T-helper 17 cell (primary cell): ENCODE data around the gene TPCN2. TPM values are rescaled to one million over a fixed set of nuclear protein-coding genes. Genes with fewer than 3 reads are reported as not detected.
"Not testable (repeated sequence)": the region's sequence is repeated elsewhere in the genome, so short reads cannot be mapped to it uniquely, and the experiment has no call there.

ENCODE experiments used
- ATAC-seq: fragments of 150-1000 bp; cut with Tn5 transposase; 2 replicates; pipeline ENCODE4 v1.10.0; 2021; ENCODE audit warnings: mild to moderate bottlenecking, moderate library complexity
- DNase-seq, 3 donors: peaks; one replicate each; pipeline versions ENCODE4 v3.0.0 to v3.0.0-alpha.2; 2020 to 2021
- H3K9me3 ChIP-seq: one replicate; pipeline ENCODE4 v1.7.0; 2013; ENCODE audit warnings: low read length, mild to moderate bottlenecking; ENCODE audit not compliant: control insufficient read depth, poor library complexity, severe bottlenecking
- H3K27ac Mint-ChIP-seq: one replicate; pipeline ENCODE4 v1.8.0; 2022; ENCODE audit warnings: mild to moderate bottlenecking, moderate library complexity, mixed read lengths
- H3K27me3 Mint-ChIP-seq: one replicate; pipeline ENCODE4 v1.8.0; 2022; ENCODE audit warnings: mixed read lengths
- H3K36me3 Mint-ChIP-seq: one replicate; pipeline ENCODE4 v1.8.0; 2022; ENCODE audit warnings: low read depth, mixed read lengths
- H3K4me1 Mint-ChIP-seq: one replicate; pipeline ENCODE4 v1.8.0; 2022; ENCODE audit warnings: mild to moderate bottlenecking, mixed read lengths
- H3K4me3 Mint-ChIP-seq: one replicate; pipeline ENCODE4 v1.8.0; 2022; ENCODE audit warnings: mild to moderate bottlenecking, moderate library complexity, mixed read lengths
- total RNA-seq, 4 donors: library from RNA in 2 of 4; stranded (reverse) in 2 of 4; gene quantifications; one replicate each; pipeline ENCODE4 v1.2.3 and lab custom pipeline; 2022 to 2026

TPCN2 gene
- total RNA-seq, 2 donors from 2014 or later, result 9.1 to 16.4 TPM

GRCh38 chr11:69141742-69142141, 93.0 kb downstream of the TPCN2 start:
- DNase-seq (no peak), ATAC-seq (no peak)
- no peak overlapping the region for H3K27ac Mint-ChIP-seq
- no peaks in the 10 kb centered on the region for H3K36me3 Mint-ChIP-seq
- H3K27me3 Mint-ChIP-seq, result no peaks in the 10 kb centered on the region
- H3K4me3 Mint-ChIP-seq, result no peak overlapping the region
- H3K4me1 Mint-ChIP-seq, result no peaks in the 10 kb centered on the region
- H3K9me3 ChIP-seq, result no peaks in the 10 kb centered on the region

GRCh38 chr11:69142895-69143294, 94.2 kb downstream of the TPCN2 start:
- ATAC-seq, result no peak
- no peaks in the 10 kb centered on the region for H3K36me3 Mint-ChIP-seq
- no peaks in the 10 kb centered on the region for H3K27me3 Mint-ChIP-seq
- no peaks in the 10 kb centered on the region for H3K9me3 ChIP-seq
- no peak overlapping the region for H3K27ac Mint-ChIP-seq
- no peak for DNase-seq
- H3K4me1 Mint-ChIP-seq, result no peaks in the 10 kb centered on the region
- no peak overlapping the region for H3K4me3 Mint-ChIP-seq

- DNase-seq (no peak), ATAC-seq (no peak)
- Mint-ChIP-seq H3K27me3 (no peaks in the 10 kb centered on the region), H3K36me3 (no peaks in the 10 kb centered on the region), H3K27ac (no peak overlapping the region), H3K4me1 (no peaks in the 10 kb centered on the region), H3K4me3 (no peak overlapping the region)
- H3K9me3 ChIP-seq, result no peaks in the 10 kb centered on the region
Measured at GRCh38 chr11:69144316-69145049, 95.8 kb downstream of the TPCN2 start.

- H3K4me1 Mint-ChIP-seq, result no peaks in the 10 kb centered on the region
- H3K27ac Mint-ChIP-seq, result no peak overlapping the region
- no peaks in the 10 kb centered on the region for H3K27me3 Mint-ChIP-seq
- H3K36me3 Mint-ChIP-seq, result no peaks in the 10 kb centered on the region
- DNase-seq, result no peak
- no peak for ATAC-seq
- no peak overlapping the region for H3K4me3 Mint-ChIP-seq
- H3K9me3 ChIP-seq, result no peaks in the 10 kb centered on the region
Measured at GRCh38 chr11:69145050-69145380, 96.3 kb downstream of the TPCN2 start.

GRCh38 chr11:69148377-69148762, 99.6 kb downstream of the TPCN2 start:
- no peaks in the 10 kb centered on the region for H3K9me3 ChIP-seq
- ATAC-seq (no peak), DNase-seq (no peak)
- Mint-ChIP-seq H3K27me3 (no peaks in the 10 kb centered on the region), H3K36me3 (no peaks in the 10 kb centered on the region), H3K4me1 (no peaks in the 10 kb centered on the region), H3K27ac (no peak overlapping the region), H3K4me3 (no peak overlapping the region)

- H3K36me3 Mint-ChIP-seq, result no peaks in the 10 kb centered on the region
- no peak for DNase-seq
- ATAC-seq, result no peak
- no peaks in the 10 kb centered on the region for H3K27me3 Mint-ChIP-seq
- no peak overlapping the region for H3K27ac Mint-ChIP-seq
- no peaks in the 10 kb centered on the region for H3K9me3 ChIP-seq
- no peaks in the 10 kb centered on the region for H3K4me1 Mint-ChIP-seq
- H3K4me3 Mint-ChIP-seq, result no peak overlapping the region
Measured at GRCh38 chr11:69148806-69149205, 100.1 kb downstream of the TPCN2 start.

- not testable (repeated sequence) for H3K36me3 Mint-ChIP-seq, DNase-seq, ATAC-seq, H3K9me3 ChIP-seq, H3K4me3 Mint-ChIP-seq, H3K4me1 Mint-ChIP-seq, H3K27me3 Mint-ChIP-seq, H3K27ac Mint-ChIP-seq
Measured at GRCh38 chr11:69149338-69150045, 100.8 kb downstream of the TPCN2 start.

- DNase-seq (no peak), ATAC-seq (no peak)
- Mint-ChIP-seq H3K36me3 (no peaks in the 10 kb centered on the region), H3K4me1 (no peaks in the 10 kb centered on the region), H3K27ac (no peak overlapping the region), H3K27me3 (no peaks in the 10 kb centered on the region), H3K4me3 (no peak overlapping the region)
- H3K9me3 ChIP-seq, result no peaks in the 10 kb centered on the region
Measured at GRCh38 chr11:69150175-69150574, 101.4 kb downstream of the TPCN2 start.

GRCh38 chr11:69151836-69152235, 103.1 kb downstream of the TPCN2 start:
- no peak for ATAC-seq
- H3K9me3 ChIP-seq, result no peaks in the 10 kb centered on the region
- H3K27ac Mint-ChIP-seq, result no peak overlapping the region
- H3K27me3 Mint-ChIP-seq, result peaks cover 11% of the 10 kb centered on the region
- no peak overlapping the region for H3K4me3 Mint-ChIP-seq
- H3K4me1 Mint-ChIP-seq, result no peaks in the 10 kb centered on the region
- no peak for DNase-seq
- H3K36me3 Mint-ChIP-seq, result no peaks in the 10 kb centered on the region

GRCh38 chr11:69152733-69153421, 104.1 kb downstream of the TPCN2 start:
- Mint-ChIP-seq H3K36me3 (no peaks in the 10 kb centered on the region), H3K27ac (no peak overlapping the region)
- DNase-seq, result no peak

GRCh38 chr11:69153661-69154060, 104.9 kb downstream of the TPCN2 start:
- ATAC-seq (no peak), DNase-seq (no peak)
- Mint-ChIP-seq H3K4me3 (no peak overlapping the region), H3K27me3 (peaks cover 20% of the 10 kb centered on the region), H3K36me3 (no peaks in the 10 kb centered on the region), H3K27ac (no peak overlapping the region), H3K4me1 (no peaks in the 10 kb centered on the region)
- H3K9me3 ChIP-seq, result no peaks in the 10 kb centered on the region

More at GRCh38 chr11:69152733-69153421, 104.1 kb downstream of the TPCN2 start:
- no peaks in the 10 kb centered on the region for H3K9me3 ChIP-seq
- no peaks in the 10 kb centered on the region for H3K4me1 Mint-ChIP-seq
- peaks cover 12% of the 10 kb centered on the region for H3K27me3 Mint-ChIP-seq
- no peak overlapping the region for H3K4me3 Mint-ChIP-seq
- ATAC-seq, result no peak

- H3K9me3 ChIP-seq, result no peaks in the 10 kb centered on the region
- no peak for DNase-seq
- ATAC-seq, result no peak
- H3K4me3 Mint-ChIP-seq, result no peak overlapping the region
- no peaks in the 10 kb centered on the region for H3K4me1 Mint-ChIP-seq
- H3K27ac Mint-ChIP-seq, result no peak overlapping the region
- H3K27me3 Mint-ChIP-seq, result peaks cover 27% of the 10 kb centered on the region
- H3K36me3 Mint-ChIP-seq, result no peaks in the 10 kb centered on the region
Measured at GRCh38 chr11:69154211-69154913, 105.6 kb downstream of the TPCN2 start.

GRCh38 chr11:69154938-69155301, 106.2 kb downstream of the TPCN2 start:
- H3K4me1 Mint-ChIP-seq, result no peaks in the 10 kb centered on the region

More at GRCh38 chr11:69154938-69155301, 106.2 kb downstream of the TPCN2 start:
- Mint-ChIP-seq H3K36me3 (no peaks in the 10 kb centered on the region), H3K4me3 (no peak overlapping the region), H3K27me3 (peaks cover 33% of the 10 kb centered on the region), H3K27ac (no peak overlapping the region)
- H3K9me3 ChIP-seq, result no peaks in the 10 kb centered on the region
- DNase-seq (no peak), ATAC-seq (no peak)
